Esophagus muscularis mucosa (tissue), 4 donors: ENCODE measurements around the gene TIGD4. TPM values are rescaled to one million over a fixed set of nuclear protein-coding genes. Genes with fewer than 3 reads are reported as not detected.

Experiments used
- DNase-seq: peaks from one replicate; pipeline ENCODE4 v3.0.0-alpha.2; 2017; ENCODE audit errors: extremely low spot score
- H3K27ac ChIP-seq, 4 donors: fragments of 200-600 bp; sonication (generic); replicated peaks in 1 of 4; 1 replicate in 3 of 4; 2 replicates in 1 of 4; pipeline ENCODE4 v1.5.1; 2016 to 2019; ENCODE audit warnings: mild to moderate bottlenecking in 1 of 4
- H3K27me3 ChIP-seq, 4 donors: fragments of 200-600 bp; sonication (generic); one replicate each; pipeline versions ENCODE4 v1.5.1 to v1.6.0; 2016 to 2019
- H3K36me3 ChIP-seq, 4 donors: fragments of 200-600 bp; sonication (generic); one replicate each; pipeline ENCODE4 v1.5.1; 2016 to 2019
- H3K4me1 ChIP-seq, 4 donors: fragments of 200-600 bp; sonication (generic); one replicate each; pipeline ENCODE4 v1.5.1; 2016 to 2019
- H3K4me3 ChIP-seq, 4 donors: fragments of 200-600 bp; sonication (generic); 1 replicate in 2 of 4; 2 replicates in 2 of 4; pipeline ENCODE4 v1.5.1; 2016 to 2019; ENCODE audit warnings: mild to moderate bottlenecking in 4 of 4, moderate library complexity in 1 of 4
- H3K9me3 ChIP-seq, 4 donors: fragments of 200-600 bp; sonication (generic); 1 replicate in 3 of 4; 2 replicates in 1 of 4; pipeline ENCODE4 v1.5.1; 2016 to 2019
- CTCF ChIP-seq, 3 experiments: fragments of 200-600 bp in 2 of 3; fragments of 450-650 bp in 1 of 3; sonication (generic) in 2 of 3; IDR thresholded peaks; one replicate each; pipeline ENCODE4 v1.5.1; 2017 to 2019; ENCODE audit warnings: antibody characterized with exemption in 3 of 3, mild to moderate bottlenecking in 2 of 3, moderate library complexity in 1 of 3
- EP300 ChIP-seq: sonication (generic); formaldehyde crosslinking; IDR thresholded peaks from one replicate; pipeline ENCODE4 v1.6.1; 2017; ENCODE audit warnings: antibody characterized with exemption
- POLR2A ChIP-seq: fragments of 450-650 bp; IDR thresholded peaks from one replicate; pipeline ENCODE4 v1.6.1; 2017; ENCODE audit warnings: antibody characterized with exemption, moderate library complexity, mild to moderate bottlenecking, low read depth
- POLR2AphosphoS5 ChIP-seq, 2 donors: sonication (generic); formaldehyde crosslinking; IDR thresholded peaks; one replicate each; pipeline ENCODE4 v1.6.1; 2017; ENCODE audit warnings: antibody characterized with exemption in 2 of 2
- WGBS: methylation state at CpG from one replicate; pipeline ENCODE4 v1.1.5; 2018; 5-methylcytosine and 5-hydroxymethylcytosine counted together
- intact Hi-C: fragments of 100-400 bp; cut with DNase I; formaldehyde crosslinking; loops from one replicate; pipeline ENCODE4 v1.15.1; 2023
- total RNA-seq, 4 donors: library from RNA; depleted of rRNA; stranded (reverse); fragments of >200 nt; gene quantifications; one replicate each; pipeline versions ENCODE4 v1.1.0 to v1.2.1, GENCODE V29; 2016

TIGD4 gene
- total RNA-seq, 4 donors from 2014 or later = 0.17 to 0.52 (median 0.37) TPM

GRCh38 chr4:152805818-152806217 lies 26.3 kb upstream of the TIGD4 start:
- no peaks in the 10 kb centered on the region for H3K9me3 ChIP-seq
- H3K36me3 ChIP-seq = no peaks in the 10 kb centered on the region
- DNase-seq = no peak
- intact Hi-C loops = no loop called here
- no peak for TF ChIP-seq CTCF (IDR thresholded peaks at IDR 0.05)
- no peak for TF ChIP-seq POLR2AphosphoS5 (IDR thresholded peaks at IDR 0.05)
- no peak for TF ChIP-seq POLR2A
- TF ChIP-seq EP300 = no peak
- H3K27me3 ChIP-seq = no peaks in the 10 kb centered on the region
- no peak overlapping the region for H3K27ac ChIP-seq
- 82% methylated on average over 2 of the region's 2 CpGs for WGBS
- peaks cover 7 to 38% (median 27%) of the 10 kb centered on the region in 4 donors for H3K4me1 ChIP-seq
- no peak overlapping the region for H3K4me3 ChIP-seq

- Histone ChIP-seq H3K27ac (no peak overlapping the region), H3K36me3 (no peaks in the 10 kb centered on the region), H3K27me3 (no peaks in the 10 kb centered on the region), H3K9me3 (no peaks in the 10 kb centered on the region), H3K4me3 (no peak overlapping the region), H3K4me1 (peaks cover 7 to 41% (median 27%) of the 10 kb centered on the region in 4 donors)
- WGBS = 100% methylated on average over 2 of the region's 2 CpGs
- TF ChIP-seq EP300 (no peak), POLR2A (no peak), POLR2AphosphoS5 (IDR thresholded peaks at IDR 0.05) (no peak), CTCF (IDR thresholded peaks at IDR 0.05) (no peak)
- intact Hi-C loops = no loop called here
- no peak for DNase-seq
Measured at GRCh38 chr4:152805071-152805650, 25.6 kb upstream of the TIGD4 start.

GRCh38 chr4:152803541-152803940 lies 24.0 kb upstream of the TIGD4 start:
- Histone ChIP-seq H3K4me3 (no peak overlapping the region), H3K9me3 (no peaks in the 10 kb centered on the region), H3K4me1 (peaks cover 7 to 41% (median 27%) of the 10 kb centered on the region in 4 donors), H3K27ac (no peak overlapping the region), H3K27me3 (no peaks in the 10 kb centered on the region), H3K36me3 (no peaks in the 10 kb centered on the region)
- DNase-seq = no peak
- intact Hi-C loops = no loop called here
- 100% methylated on average over 1 of the region's 1 CpG for WGBS
- no peak for TF ChIP-seq EP300
- TF ChIP-seq CTCF (IDR thresholded peaks at IDR 0.05) = no peak
- TF ChIP-seq POLR2AphosphoS5 (IDR thresholded peaks at IDR 0.05) = no peak
- TF ChIP-seq POLR2A = no peak

- no peak for TF ChIP-seq CTCF (IDR thresholded peaks at IDR 0.05)
- no peak for TF ChIP-seq POLR2A
- TF ChIP-seq EP300 = no peak
- no peak for TF ChIP-seq POLR2AphosphoS5 (IDR thresholded peaks at IDR 0.05)
- Histone ChIP-seq H3K4me3 (no peak overlapping the region), H3K36me3 (no peaks in the 10 kb centered on the region), H3K27me3 (no peaks in the 10 kb centered on the region), H3K9me3 (no peaks in the 10 kb centered on the region), H3K27ac (no peak overlapping the region), H3K4me1 (peaks cover 0 to 3% (median under 1%) of the 10 kb centered on the region in 4 donors)
- DNase-seq = no peak
- intact Hi-C loops = no loop called here
- WGBS = 92% methylated on average over 3 of the region's 3 CpGs
Measured at GRCh38 chr4:152795891-152796290, 16.4 kb upstream of the TIGD4 start.

GRCh38 chr4:152786627-152787026 lies 7.1 kb upstream of the TIGD4 start:
- Histone ChIP-seq H3K27ac (no peak overlapping the region), H3K4me1 (peaks cover 15 to 41% (median 31%) of the 10 kb centered on the region in 4 donors), H3K9me3 (no peaks in the 10 kb centered on the region), H3K4me3 (no peak overlapping the region), H3K27me3 (no peaks in the 10 kb centered on the region), H3K36me3 (no peaks in the 10 kb centered on the region)
- 100% methylated on average over 1 of the region's 1 CpG for WGBS
- no peak for DNase-seq
- TF ChIP-seq CTCF (IDR thresholded peaks at IDR 0.05) = no peak
- TF ChIP-seq POLR2A = no peak
- no peak for TF ChIP-seq EP300
- no peak for TF ChIP-seq POLR2AphosphoS5 (IDR thresholded peaks at IDR 0.05)
- intact Hi-C loops = loop anchor here (10.0 kb wide), 1 partner anchor 1692 kb away; the partner anchor contains the start of gene RPS3A
